GM18499 (cell line): ENCODE data around the gene C22orf31.
"Not testable (repeated sequence)": the region's sequence is repeated elsewhere in the genome, so short reads cannot be mapped to it uniquely, and the experiment has no call there.

Experiments used
- ATAC-seq: cut with Tn5 transposase; IDR thresholded peaks from one replicate; pipeline ENCODE4 v1.9.1; 2021; ENCODE audit warnings: moderate number of reproducible peaks; ENCODE audit not compliant: insufficient read depth, unreplicated experiment

C22orf31 gene

GRCh38 chr22:29061773-29062172 is at the start of gene C22orf31:
Gene C22orf31, minus strand, starts transcription at chr22:29061831. Its CDS starts 39 bp downstream, at chr22:29061792.
- ATAC-seq = no peak

DNA sequence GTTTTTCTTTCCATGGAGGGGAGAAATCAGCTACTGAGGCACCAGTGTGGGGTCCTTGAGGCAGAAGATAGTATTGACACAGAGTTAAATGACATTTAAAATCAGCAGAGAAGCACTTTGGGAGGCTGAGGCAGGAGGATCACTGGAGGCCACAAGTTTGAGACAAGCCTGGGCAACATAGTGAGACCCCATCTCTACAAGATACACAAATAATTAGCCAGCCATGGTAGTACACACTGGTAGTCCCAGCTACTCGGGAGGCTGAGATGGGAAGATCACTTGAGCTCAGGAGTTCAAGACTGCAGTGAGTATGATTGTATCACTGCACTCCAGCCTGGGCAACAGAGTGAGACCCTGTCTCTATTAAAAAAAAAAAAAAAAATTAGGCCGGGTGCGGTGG is 49.3 kb upstream of the C22orf31 start:
- no peak for ATAC-seq

DNA sequence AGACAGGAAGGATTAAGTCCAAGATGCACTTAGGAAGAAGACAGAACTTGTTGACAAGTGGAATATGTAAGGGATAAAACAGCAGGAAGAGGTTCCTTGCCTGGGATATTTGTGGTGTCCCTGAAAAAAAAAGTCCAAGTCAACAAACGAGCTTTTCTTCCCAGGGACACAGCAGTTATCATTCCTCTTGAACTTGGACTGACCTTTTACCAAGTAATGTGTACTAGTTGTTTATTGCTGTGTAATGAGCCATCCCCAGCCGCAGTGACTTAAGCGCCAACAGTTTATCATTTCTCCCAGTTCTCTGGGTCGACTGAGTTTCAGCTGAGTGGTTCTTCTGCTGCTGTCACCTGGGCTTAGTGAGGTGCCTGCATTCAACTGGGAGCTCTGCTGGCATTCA is 48.2 kb upstream of the C22orf31 start:
- ATAC-seq = no peak

DNA sequence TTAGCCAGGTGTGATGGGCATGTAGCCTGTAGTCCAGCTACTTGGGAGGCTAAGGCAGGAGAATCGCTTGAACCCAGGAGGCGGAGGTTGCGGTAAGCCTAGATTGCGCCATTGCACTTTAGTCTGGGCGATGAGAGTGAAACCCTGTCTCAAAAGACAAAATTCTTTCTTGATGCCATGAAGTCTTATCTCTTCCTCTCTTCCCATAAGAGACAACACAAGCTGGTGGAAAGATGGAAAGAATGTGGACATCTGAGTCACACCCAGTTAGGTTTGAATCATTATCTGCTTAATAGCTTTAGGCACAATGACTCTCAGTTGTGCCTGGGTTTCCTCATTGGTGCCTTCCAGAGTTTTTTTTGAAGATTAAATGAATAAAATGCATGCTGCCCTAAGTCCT is 46.5 kb upstream of the C22orf31 start:
- ATAC-seq = no peak

- no peak for ATAC-seq
Measured at GRCh38 chr22:29106839-29107238, 45.2 kb upstream of the C22orf31 start.

- ATAC-seq = no peak
Measured at GRCh38 chr22:29105468-29105867, 43.8 kb upstream of the C22orf31 start.

DNA sequence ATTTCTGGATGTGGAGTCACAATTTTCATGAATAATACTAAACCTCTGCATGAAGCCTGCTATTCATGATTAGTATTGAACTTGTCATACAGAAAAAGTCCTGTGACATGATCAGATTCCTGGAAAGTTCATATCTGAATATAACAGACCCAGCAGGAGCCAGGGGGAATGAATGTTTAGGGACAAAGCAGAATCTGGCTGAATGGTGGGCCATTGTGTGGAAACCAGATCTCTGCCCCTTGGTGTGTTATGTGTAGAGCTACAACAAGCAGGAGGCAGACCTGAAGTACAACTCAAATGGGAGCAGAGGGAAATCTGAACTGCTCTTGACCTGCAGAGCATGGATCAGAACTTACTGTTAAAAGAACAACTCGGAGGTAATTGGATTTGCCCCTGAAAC is 41.5 kb upstream of the C22orf31 start:
- ATAC-seq = no peak

GRCh38 chr22:29102300-29102699 is 40.7 kb upstream of the C22orf31 start:
- no peak for ATAC-seq

- ATAC-seq = no peak
Measured at GRCh38 chr22:29098296-29098695, 36.7 kb upstream of the C22orf31 start.

GRCh38 chr22:29096736-29097669 is 35.4 kb upstream of the C22orf31 start:
- ATAC-seq = no peak

- no peak for ATAC-seq
Measured at GRCh38 chr22:29095459-29095858, 33.8 kb upstream of the C22orf31 start.

- ATAC-seq = no peak
Measured at GRCh38 chr22:29093501-29094300, 32.1 kb upstream of the C22orf31 start.

DNA sequence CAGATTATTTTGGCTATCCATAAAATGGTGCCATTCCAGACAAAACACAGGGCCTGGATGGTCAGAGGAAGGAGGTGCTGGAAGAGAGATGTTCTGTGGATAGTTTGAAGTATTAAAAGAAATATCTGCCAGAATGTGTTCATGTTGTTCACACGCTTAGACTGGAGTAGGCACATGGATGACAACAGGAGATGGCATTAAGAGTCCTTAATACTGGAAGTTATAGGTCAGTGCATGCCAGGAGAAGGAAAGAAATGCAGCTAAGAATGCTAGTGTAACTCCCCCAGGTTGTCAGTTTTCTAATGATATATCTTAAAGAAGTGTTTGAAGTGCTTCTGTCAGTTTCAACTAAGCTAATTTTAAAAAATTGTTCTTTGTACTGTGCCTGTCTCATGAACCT is 31.4 kb upstream of the C22orf31 start:
- no peak for ATAC-seq

DNA sequence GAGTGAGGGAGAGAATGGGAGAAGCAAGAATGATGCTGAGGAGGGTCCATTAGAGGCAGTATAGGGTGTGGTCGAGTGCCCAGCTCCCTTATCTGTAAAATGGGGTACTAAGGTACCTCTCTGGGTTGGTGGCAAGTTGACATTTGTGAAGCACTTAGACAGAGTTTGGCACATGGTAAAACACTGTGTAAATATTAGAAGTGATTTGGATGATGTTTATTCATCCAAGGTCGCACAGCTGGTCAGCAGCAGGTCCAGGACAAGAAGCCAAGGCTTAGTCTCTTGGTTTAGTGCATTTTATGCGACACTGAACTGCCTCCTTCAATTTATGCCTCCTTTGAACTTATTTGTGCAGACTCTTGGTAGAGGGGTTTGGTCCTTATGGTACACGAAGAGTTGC is 30.6 kb upstream of the C22orf31 start:
- ATAC-seq = no peak

DNA sequence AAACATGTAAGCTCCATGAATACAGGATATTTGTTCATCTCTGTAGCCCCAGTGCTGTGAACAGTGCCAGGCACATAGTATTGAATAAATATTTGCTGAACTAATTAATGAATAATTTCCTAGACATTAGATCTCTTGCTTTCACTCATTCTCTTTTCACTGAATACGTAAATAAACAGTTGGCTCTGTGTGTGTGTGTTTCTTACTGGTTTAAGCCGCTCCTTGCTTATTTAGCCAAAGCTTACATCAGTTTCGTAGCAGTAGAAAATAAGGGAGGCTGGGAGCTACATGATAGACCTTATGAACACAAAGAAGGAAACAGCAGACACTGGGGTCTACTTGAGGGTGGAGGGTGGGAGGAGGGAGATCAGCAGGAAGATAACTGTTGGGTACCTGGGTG is 28.4 kb upstream of the C22orf31 start:
- ATAC-seq = no peak

GRCh38 chr22:29089507-29089906 is 27.9 kb upstream of the C22orf31 start:
- ATAC-seq = no peak

- no peak for ATAC-seq
Measured at GRCh38 chr22:29088809-29089208, 27.2 kb upstream of the C22orf31 start.

GRCh38 chr22:29087012-29087411 is 25.4 kb upstream of the C22orf31 start:
- ATAC-seq = no peak

DNA sequence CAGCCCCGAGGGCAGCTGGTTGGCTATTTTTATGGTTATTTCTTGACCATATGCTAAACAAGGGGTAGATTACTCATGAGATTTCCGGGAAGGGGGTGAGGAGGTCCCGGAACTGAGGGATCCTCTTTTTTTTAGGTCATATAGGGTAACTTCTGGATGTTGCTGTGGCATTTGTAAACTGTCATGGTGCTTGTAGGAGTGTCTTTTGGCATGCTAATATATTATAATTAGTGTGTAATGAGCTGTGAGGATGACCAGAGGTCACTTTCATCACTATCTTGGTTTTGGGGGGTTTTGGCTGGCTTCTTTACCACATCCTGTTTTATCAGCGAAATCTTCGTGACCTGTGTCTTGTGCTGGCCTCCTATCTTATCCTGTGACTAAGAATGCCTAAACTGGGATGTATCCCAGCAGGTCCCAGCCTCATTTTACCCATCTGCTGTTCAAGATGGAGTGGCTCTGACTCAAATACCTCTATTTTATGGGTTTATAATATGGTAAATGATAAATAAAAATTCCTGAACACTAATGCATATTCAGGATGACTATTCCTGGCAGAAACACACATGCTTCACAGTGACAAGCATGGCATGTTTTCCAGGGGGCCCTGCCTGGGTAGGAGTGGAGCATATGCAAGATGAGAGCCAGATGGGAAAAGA is 22.4 kb upstream of the C22orf31 start:
- no peak for ATAC-seq

DNA sequence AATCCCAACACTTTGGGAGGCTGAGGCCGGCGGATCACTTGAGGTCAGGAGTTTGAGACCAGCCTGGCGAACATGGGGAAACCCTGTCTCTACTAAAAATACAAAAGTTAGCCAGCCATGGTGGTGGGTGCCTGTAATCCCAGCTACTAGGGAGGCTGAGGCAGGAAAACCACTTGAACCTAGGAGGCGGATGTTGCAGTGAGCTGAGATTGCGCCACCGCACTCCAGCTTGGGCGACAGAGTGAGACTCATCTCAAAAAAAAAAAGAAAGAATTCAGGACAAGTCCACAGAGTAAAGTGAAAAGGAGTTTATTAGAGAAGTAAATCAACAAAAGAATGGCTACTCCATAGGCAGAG is 21.9 kb upstream of the C22orf31 start:
- not testable (repeated sequence) for ATAC-seq
